Right lobe of liver (tissue), 6 donors: ENCODE measurements around the gene MMP11. TPM values are rescaled to one million over a fixed set of nuclear protein-coding genes. Genes with fewer than 3 reads are reported as not detected.

ENCODE experiments used
- ATAC-seq, 4 donors: fragments of 200-7000 bp; cut with Tn5 transposase; one replicate each; pipeline ENCODE4 v1.9.1; 2020; ENCODE audit warnings: mild to moderate bottlenecking in 4 of 4, moderate library complexity in 4 of 4
- DNase-seq, 3 donors: peaks; one replicate each; pipeline ENCODE4 v3.0.0-alpha.2; 2020
- H3K27ac ChIP-seq, 3 donors: fragments of 200-600 bp; one replicate each; pipeline ENCODE4 v1.8.0; 2022
- H3K27me3 ChIP-seq, 2 donors: fragments of 200-600 bp; one replicate each; pipeline ENCODE4 v1.8.0; 2022
- H3K36me3 ChIP-seq, 4 donors: fragments of 200-600 bp; sonication (generic) in 1 of 4; one replicate each; pipeline versions ENCODE4 v1.5.1 to v1.8.0; 2017 to 2022; ENCODE audit warnings: control low read depth in 1 of 4
- H3K4me1 ChIP-seq, 4 donors: fragments of 200-600 bp; sonication (generic) in 1 of 4; one replicate each; pipeline versions ENCODE4 v1.5.1 to v1.8.0; 2017 to 2022; ENCODE audit warnings: control low read depth in 1 of 4
- H3K4me3 ChIP-seq, 3 donors: fragments of 200-600 bp; one replicate each; pipeline ENCODE4 v1.8.0; 2022
- H3K9me3 ChIP-seq, 4 donors: fragments of 200-600 bp; sonication (generic) in 1 of 4; one replicate each; pipeline versions ENCODE4 v1.5.1 to v1.8.0; 2017 to 2022; ENCODE audit warnings: control low read depth in 1 of 4
- CTCF ChIP-seq, 4 donors: fragments of 200-600 bp in 3 of 4; fragments of 450-650 bp in 1 of 4; IDR thresholded peaks; one replicate each; pipeline versions ENCODE4 v1.5.1 to v1.8.0; 2016 to 2022; ENCODE audit warnings: antibody characterized with exemption in 4 of 4, mild to moderate bottlenecking in 2 of 4
- POLR2A ChIP-seq: fragments of 450-650 bp; IDR thresholded peaks from one replicate; pipeline ENCODE4 v1.6.1; 2017; ENCODE audit warnings: antibody characterized with exemption, mild to moderate bottlenecking
- WGBS: methylation state at CpG from one replicate; pipeline ENCODE4 v1.1.6; 2018; ENCODE audit warnings: low coverage, low lambda C conversion rate; ENCODE audit not compliant: insufficient coverage; ENCODE audit errors: missing lambda C conversion rate; 5-methylcytosine and 5-hydroxymethylcytosine counted together
- intact Hi-C, 2 donors: fragments of 100-400 bp; cut with DNase I; formaldehyde crosslinking; loops; one replicate each; pipeline versions ENCODE4 v1.11.2 to v1.14.1; 2022
- total RNA-seq, 6 experiments: library from RNA; depleted of rRNA in 2 of 6; stranded (reverse); fragments of >200 nt in 2 of 6; fragmentation: NEBNext Ultra II Directional in 3 of 6; extraction: Animal tissue kit (Norgen Biotek cat#: 25700) in 3 of 6; gene quantifications; one replicate each; pipeline versions ENCODE4 v1.1.0 to v1.2.4, GENCODE V29; 2016 to 2023
- donor health status: DM: no; HTN: yes; CAD: no.
- donor health status: DM: no; HTN: no; CAD: no.
- donor health status: DM: no; HTN: no; CAD: no.
- donor health status: DM: no; HTN: yes; CAD: no.
- donor health status: DM: no; HTN: yes; CAD: no.

MMP11 gene
- total RNA-seq, 6 experiments from 2014 or later, result 0.59 to 1.3 (median 0.90) TPM

GRCh38 chr22:23803001-23803819, 30.6 kb downstream of the MMP11 start:
- Histone ChIP-seq H3K36me3 (peaks cover 0 to 34% (median 20%) of the 10 kb centered on the region in 4 donors), H3K4me1 (peaks cover 0 to 17% (median 0%) of the 10 kb centered on the region in 4 donors), H3K27me3 (no peaks in the 10 kb centered on the region), H3K4me3 (no peak overlapping the region), H3K27ac (peak overlapping the region in 1 of 3 donors; percentile 41), H3K9me3 (no peaks in the 10 kb centered on the region)
- TF ChIP-seq POLR2A, result no peak
- no peak for TF ChIP-seq CTCF (IDR thresholded peaks at IDR 0.05)
- DNase-seq, result peak in 2 of 3 donors; percentile 71 to 82
- intact Hi-C loops, result no loop called here
- ATAC-seq, result peak; percentile 80 to 84 (median 82)
- WGBS, result 56% methylated on average over 2 of the region's 21 CpGs

GRCh38 chr22:23804781-23805291, 32.2 kb downstream of the MMP11 start:
- peak; percentile 24 to 76 (median 40) for ATAC-seq
- intact Hi-C loops, result no loop called here
- peaks cover 0 to 17% (median 0%) of the 10 kb centered on the region in 4 donors for H3K4me1 ChIP-seq
- H3K36me3 ChIP-seq, result peaks cover 0 to 32% (median 22%) of the 10 kb centered on the region in 4 donors
- 65% methylated on average over 11 of the region's 12 CpGs for WGBS
- H3K27me3 ChIP-seq, result no peaks in the 10 kb centered on the region
- H3K27ac ChIP-seq, result peak overlapping the region in 1 of 3 donors; percentile 43
- TF ChIP-seq CTCF (IDR thresholded peaks at IDR 0.05) (no peak), POLR2A (no peak)
- peak in 2 of 3 donors; percentile 77 to 82 for DNase-seq
- no peak overlapping the region for H3K4me3 ChIP-seq
- H3K9me3 ChIP-seq, result no peaks in the 10 kb centered on the region

- ATAC-seq (no peak), DNase-seq (no peak)
- Histone ChIP-seq H3K4me3 (no peak overlapping the region), H3K36me3 (peaks cover 0 to 25% (median 16%) of the 10 kb centered on the region in 4 donors), H3K27ac (no peak overlapping the region), H3K4me1 (peaks cover 0 to 17% (median 0%) of the 10 kb centered on the region in 4 donors), H3K9me3 (no peaks in the 10 kb centered on the region), H3K27me3 (no peaks in the 10 kb centered on the region)
- 80% methylated on average over 1 of the region's 1 CpG for WGBS
- intact Hi-C loops, result no loop called here
- TF ChIP-seq CTCF (IDR thresholded peaks at IDR 0.05), result no peak
- no peak for TF ChIP-seq POLR2A
Observed at GRCh38 chr22:23806837-23807236, 34.2 kb downstream of the MMP11 start.

GRCh38 chr22:23812378-23812777, 39.7 kb downstream of the MMP11 start:
- no peaks in the 10 kb centered on the region for H3K9me3 ChIP-seq
- no peaks in the 10 kb centered on the region for H3K4me1 ChIP-seq
- peaks cover 0 to 15% (median 8%) of the 10 kb centered on the region in 4 donors for H3K36me3 ChIP-seq
- 98% methylated on average over 4 of the region's 4 CpGs for WGBS
- H3K27ac ChIP-seq, result no peak overlapping the region
- intact Hi-C loops, result no loop called here
- no peak overlapping the region for H3K4me3 ChIP-seq
- TF ChIP-seq CTCF (IDR thresholded peaks at IDR 0.05) (no peak), POLR2A (no peak)
- no peak for DNase-seq
- no peak for ATAC-seq
- H3K27me3 ChIP-seq, result no peaks in the 10 kb centered on the region
